Measurements from ENCODE around the gene PPP6R3.
"Not testable (repeated sequence)": the region's sequence is repeated elsewhere in the genome, so short reads cannot be mapped to it uniquely, and the experiment has no call there.

The PPP6R3 gene

DNA sequence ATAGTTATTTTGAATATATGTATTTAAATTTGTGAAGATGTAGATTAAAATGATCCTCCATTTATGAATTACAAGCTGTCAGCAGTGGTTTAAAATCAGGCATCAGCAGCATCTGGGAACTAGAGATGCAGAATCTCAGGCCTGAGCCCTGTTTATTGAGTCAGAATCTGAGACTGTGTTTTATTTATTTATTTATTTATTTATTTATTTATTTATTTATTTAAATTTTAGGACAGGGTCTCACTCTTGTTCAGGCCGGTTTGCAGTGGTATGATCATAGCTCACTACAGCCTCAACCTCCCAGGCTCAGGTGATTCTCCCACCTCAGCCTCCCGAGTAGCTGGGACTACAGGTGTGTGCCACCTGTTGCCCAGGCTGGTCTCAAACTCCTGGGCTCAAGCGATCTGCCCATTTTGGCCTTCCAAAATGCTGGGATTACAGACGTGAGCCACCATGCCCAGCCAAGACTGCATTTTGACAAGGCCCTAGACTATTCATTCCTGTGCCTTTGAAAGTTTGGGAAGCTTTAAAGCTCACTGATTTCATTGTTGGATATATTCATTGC is 70.7 kb downstream of the PPP6R3 start:
- DNase-seq = no peak

DNA sequence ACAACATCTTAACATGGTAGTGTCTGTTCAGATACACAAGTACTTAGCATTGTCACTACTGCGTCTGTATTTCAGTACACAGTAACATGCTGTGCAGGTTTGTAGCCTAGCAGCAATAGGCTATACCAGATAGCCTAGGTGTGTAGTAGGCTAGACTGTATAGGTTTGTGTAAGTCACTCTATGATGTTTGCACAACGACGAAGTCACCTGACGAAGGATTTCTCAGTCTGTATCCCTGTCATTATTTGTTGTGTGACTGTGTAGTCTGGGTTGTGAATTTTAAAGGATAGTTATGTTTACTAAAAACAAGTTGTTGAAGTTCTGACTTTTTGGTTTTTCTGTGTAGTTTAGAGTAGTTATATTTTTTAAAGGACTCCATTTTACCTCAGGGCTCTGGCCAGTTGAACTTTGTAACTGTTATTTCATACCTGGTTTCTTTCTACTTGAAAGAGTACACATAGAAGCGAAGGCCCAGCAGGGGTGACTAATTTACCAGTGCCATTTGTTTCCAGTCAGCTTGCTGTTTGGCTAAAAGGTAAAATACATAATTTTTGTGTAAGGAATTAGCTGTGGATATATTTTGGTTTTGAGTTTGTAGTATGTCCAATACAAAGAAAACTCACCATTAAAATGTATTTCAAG is 72.3 kb downstream of the PPP6R3 start:
- no peak for DNase-seq

DNA sequence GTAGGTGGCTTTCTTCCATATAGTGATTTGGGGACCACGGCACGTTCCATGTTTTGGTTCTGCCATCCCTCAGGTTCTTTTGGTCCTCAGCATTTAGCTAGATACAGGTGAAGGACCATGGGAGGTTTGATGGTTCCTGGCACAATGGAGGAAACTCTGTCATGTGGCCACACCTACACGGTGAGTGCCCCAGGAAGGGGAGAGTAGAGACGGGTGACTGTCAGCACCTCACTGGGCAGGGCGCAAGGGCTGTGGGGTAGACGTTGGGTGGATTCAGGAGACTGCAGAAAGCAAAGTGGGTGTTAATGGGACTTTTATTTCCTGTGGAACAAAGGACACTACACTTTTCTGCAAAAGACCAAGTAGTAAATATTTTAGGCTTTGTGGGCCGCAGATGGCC is 73.4 kb downstream of the PPP6R3 start:
- no peak for DNase-seq

DNA sequence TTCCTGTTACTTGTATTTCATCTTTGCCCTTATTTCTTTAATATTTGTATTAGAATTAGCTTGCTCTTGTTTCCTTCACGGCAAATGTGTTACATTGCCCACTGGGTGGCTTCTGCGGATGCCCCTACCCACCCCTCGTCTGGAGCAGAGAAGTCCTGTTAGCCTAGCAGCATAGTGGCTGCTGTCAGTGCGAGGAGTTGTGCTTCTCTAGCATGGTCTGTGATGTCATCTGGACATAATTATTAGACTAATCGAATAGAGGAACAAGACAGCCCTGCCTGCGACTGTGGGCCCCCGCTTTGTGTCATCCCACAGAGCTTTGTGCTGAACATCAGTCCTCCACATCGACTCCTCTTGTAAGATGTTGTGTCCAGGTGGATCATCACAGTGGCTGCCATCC is 74.5 kb downstream of the PPP6R3 start:
- DNase-seq = no peak

DNA sequence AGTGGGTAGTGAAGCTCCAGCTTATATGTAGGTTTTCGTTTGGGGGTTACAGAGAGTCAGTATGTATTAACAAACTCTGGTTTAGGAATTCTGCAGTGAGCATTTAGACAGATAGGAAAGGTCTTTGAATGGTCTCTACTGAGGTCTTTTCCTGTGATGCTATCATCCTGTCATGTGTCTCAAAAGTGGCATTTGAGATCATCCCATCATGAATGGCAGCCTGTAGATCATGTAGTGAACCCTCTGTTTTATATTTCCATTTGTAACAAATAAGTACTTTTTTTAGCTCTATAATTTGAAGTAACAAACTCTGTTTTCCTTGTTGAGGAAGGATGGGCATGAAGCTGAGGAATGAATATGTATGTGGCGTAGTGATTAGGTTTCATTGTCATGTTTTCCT is 76.2 kb downstream of the PPP6R3 start:
- no peak for DNase-seq

DNA sequence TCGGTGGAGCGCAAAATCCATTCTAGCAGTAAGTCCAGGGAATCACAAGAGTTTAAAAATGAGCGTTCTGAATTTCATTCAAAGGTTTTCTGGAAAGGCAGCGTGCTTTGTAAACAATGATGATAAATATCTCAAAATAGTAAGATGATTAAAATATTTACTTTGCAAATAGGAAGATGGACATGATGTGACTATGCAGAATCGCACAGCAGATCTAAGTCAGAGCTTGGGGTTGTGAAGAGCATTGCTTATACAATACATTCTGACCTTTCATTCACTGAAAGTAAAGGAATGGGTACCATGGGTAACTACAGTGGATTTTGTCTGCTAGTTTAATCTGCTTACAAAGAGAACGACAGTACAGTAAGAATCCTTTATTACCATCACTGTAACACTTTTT is 77.5 kb downstream of the PPP6R3 start:
- no peak for DNase-seq

DNA sequence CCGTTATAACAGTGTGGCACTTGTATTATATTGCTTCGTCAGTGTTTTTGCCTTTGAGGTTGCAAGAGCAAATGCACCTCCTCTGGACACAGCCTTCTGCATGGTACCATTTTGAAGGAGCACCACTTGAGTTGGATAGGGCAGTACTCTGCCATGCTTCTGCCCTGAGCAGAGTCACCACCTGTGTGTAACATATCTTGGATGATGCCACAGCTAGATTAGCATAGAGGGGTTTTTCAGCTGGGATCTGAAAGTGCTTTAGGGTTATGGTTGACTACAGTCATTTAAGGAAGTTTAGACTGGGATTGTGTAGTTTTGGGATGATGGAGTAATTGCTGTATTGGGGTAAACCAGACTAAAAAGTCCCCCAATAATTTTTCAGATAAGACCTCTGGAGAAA is 78.8 kb downstream of the PPP6R3 start:
- DNase-seq = no peak

DNA sequence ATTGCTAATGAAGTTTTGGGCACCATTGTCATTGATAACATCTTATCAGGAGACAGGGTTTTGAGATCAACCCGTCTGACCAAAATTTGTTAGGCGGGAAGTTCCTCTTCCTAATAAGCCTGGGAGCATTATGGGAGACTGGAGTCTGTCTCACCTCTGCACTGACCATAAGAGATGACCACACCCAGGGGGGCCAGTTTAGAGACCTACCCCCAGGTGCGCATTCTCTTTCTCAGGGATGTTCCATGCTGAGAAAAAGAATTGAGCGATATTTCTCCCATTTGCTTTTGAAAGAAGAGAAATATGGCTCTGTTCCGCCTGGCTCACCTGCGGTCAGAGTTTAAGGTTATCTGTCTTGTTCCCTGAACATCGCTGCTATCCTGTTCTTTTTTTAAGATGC is 80.0 kb downstream of the PPP6R3 start:
- not testable (repeated sequence) for DNase-seq

DNA sequence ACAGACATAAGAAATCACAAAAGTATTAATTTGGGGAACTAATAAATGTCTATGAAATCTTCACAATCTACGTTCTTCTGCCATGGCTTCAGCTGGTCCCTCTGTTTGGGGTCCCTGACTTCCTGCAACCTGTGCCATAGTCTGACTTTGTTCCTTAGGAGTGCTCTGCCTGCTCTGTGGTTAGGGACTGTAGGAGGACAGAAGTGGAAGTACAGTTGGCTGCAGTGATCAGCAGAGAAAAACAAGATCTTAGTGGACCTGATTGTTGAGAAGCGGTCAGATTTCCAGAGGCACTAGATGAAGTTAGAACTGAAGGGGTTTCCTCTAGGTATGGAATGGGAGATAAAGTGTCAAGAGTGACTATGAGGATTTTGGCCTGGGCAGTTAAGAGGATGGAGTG is 80.6 kb downstream of the PPP6R3 start:
- no peak for DNase-seq

DNA sequence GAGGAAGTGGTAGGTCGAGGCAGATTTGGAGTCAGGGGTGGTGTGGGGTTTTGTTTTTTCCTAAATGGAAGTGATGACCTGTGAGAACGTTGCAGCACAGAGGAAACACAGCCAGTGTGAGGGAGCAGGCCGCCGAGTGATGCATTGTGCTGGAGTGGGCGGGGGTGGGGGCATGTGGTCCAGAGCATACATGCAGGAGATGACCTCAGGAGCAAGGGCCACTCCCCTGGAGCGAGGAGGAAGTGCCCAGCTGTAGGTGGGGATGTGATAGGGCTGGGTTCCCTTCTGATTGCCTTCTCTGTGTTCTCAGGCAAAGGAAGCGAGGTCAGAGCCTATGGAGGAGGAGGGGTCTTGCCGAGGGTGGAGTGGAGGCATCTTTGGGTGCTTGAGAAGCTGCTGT is 81.4 kb downstream of the PPP6R3 start:
- no peak for DNase-seq

DNA sequence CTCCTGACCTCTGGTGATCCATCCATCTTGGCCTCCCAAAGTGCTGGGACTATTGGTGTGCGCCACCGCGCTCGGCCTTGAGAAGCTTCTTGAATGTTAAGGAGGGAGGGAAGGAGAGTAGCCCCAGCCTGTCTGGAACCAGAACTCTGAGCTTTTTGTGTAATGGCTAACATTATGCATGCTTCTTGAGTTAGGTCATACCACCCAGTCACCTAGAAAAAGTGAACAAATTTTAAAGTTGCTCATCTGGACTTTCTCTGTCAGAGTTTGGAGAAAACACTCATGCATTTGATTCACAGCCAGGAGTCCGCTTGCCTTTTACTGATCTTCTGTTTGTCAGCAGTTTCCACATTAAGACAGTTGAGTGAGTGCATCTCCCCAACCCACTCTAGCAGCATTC is 82.1 kb downstream of the PPP6R3 start:
- no peak for DNase-seq

DNA sequence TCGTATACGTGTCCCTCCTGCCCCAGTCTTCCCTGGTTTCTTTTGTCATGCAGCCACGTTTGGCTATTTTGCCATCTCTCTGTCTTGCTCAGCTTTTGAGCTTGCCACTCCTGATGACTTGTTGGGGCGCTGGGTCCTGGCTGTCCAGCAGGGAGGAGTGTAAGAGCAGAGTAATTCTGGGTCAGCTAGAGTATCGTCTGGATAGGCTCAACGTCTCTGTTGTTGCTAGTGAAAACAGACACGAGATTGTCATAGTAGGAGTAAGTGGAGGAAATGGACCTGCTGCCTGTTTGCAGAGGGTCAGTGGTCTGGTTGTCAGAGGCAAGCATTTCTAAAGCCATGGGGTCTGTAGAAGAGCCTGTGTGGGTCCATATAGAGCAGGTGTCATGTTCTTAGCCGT is 83.0 kb downstream of the PPP6R3 start:
- DNase-seq = no peak

DNA sequence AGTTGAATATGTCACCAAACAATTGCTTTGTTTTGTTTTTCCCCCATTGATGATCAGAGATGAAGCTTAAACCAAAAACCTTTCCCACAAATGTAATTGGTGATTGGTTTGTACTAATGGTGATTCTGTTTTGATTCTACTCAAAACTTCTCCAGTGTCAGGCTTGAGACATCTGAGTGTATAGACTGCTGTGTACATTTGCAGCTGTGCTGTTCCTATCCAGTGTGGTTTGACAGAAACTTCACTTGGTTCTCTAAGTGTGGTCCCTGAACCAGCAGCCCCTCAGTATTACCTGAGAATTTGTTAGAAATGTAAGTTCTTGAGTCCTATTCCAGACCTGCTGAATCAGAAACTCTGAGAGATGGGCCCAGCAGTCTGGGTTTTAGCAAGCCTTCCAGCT is 84.8 kb downstream of the PPP6R3 start:
- no peak for DNase-seq

DNA sequence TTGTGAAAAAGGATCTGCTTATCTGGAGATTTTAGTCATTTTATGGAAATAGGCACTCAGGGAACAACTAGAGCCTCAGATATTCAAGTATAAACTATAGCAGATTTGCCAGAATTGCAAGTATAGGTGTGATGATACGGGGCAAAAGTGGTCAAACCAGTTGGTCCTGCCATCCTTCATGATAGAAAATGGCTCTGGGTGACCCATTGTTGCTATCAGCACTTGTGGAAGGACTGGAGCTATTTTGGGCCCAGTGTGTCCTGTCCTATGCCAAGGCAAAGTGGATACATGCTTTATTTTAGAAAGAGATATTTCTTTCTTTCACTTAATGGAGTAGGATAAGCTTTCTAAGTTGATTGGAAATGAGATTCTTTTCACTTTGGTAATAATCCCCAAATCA is 85.2 kb downstream of the PPP6R3 start:
- DNase-seq = no peak

DNA sequence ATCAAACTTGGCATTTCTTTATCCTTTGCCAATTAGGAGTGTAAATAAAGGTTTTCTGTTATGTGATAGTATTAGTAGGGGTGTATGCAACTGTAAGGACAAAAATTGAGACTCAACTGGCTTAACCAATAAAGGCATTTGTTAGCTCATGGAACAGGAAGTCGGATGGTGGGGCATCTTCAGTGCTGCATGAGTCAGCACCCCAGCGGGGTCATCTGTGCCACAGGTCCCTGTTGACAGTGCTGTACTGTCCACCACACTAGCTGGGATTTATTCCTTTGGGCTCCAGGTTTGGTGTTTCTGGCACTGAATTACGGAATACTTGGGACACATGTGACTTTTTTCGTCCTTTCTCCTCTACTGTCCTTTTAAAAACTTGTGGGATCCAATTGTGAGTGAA is 86.0 kb downstream of the PPP6R3 start:
- no peak for DNase-seq

DNA sequence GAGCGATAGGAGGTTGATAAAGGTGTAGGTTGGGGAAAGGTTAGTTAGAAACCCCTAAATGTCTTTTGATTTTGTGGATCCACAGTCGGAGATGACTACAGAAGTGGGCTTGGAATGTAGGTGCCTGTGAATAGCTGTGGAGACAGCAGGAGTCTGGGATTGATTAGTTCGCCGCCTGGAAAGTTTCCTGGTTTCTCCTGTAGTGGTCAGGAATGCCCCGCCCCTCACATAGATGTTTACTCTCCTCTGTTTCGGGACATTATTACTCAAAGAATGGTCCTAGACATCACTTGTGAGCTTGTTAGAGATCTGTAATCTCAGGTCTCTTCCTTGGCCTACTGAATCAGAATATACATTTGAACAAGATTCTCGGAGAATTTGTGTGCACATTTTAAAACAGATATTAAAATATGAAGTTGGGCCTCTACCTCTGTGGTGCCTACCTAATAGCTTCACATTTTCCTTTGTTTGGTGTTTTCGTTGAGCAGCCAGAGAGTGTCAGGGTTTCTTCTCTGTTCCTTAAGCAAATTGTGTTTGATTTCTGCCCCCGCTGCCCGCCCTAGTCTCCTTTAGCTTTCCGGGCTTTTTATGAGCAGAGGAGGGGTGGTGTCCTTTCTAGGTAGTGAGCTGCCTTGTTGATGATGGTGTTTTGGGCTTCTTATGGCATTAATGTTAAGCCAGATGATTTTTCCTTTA is 89.4 kb downstream of the PPP6R3 start:
- no peak for DNase-seq

DNA sequence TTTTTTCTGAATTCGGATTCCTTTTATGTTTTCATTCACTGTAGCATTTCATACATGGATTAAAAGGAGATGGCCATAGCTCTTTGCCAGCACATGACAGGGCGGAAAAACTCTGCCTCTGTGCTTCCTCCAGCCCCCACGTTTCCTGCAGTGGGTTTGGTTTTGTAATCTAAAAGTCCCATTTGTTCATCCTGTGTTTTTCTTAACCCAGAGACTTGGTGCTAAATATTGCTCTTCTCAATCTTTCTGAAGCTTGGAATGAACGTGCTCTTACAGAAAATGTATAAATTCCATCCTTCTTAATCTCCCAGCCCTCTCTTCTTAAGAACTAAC is 89.9 kb downstream of the PPP6R3 start:
- no peak for DNase-seq

DNA sequence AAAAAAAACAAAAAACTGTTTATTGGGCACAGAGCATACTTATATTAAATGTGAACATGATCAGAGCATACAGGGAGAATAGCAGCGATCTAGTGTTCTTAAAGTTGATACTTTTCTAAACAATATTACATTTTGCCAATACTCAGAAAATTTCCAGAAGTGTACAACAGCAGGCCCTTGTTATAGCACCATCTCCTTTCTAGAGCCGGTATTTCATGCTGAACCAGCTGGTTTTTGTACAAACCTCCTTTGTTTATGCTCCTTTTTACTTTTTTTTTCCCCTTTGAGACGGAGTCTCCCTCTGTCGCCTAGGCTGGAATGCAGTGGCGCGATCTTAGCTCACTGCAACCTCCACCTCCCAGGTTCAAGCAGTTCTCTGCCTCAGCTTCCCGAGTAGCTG is 90.7 kb downstream of the PPP6R3 start:
- DNase-seq = no peak

DNA sequence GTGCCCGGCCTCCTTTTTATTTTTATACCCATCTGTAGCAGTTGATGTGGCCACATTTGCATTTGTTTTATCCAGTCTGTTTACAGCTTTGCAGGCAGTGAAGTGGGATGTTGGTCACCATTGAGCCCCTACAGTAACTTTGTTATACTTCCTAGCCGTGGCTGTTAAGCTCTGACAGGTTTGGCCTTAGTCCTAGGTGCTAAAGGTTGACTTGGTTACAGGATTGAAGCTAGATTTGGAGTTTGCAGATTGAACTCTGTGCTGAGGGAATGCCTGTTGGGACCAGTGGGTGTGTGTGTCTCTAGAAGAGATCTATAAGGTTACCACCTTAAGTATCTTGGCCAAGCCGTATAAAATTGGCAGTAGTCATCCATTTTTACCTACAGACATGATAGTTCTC is 91.2 kb downstream of the PPP6R3 start:
- no peak for DNase-seq

DNA sequence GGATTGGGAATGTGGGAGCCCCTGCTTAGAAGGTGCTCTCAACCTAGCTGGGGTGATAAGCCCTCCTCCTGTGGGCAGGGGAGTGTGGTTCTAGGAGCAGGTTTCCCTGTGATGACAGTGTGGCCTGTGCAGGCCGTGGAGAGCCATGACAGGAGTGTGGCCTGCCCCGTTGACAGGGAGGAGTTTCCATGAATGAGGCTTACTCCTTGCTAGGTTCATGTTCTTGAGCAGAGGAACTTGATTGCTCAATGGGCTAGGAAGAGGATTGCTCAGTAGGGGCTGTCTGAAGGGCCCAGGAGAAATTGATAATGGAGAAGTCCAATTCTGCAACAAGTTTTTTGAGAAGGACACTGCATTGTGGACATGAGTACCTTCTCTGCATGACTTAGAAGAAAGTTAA is 92.0 kb downstream of the PPP6R3 start:
- DNase-seq = no peak

DNA sequence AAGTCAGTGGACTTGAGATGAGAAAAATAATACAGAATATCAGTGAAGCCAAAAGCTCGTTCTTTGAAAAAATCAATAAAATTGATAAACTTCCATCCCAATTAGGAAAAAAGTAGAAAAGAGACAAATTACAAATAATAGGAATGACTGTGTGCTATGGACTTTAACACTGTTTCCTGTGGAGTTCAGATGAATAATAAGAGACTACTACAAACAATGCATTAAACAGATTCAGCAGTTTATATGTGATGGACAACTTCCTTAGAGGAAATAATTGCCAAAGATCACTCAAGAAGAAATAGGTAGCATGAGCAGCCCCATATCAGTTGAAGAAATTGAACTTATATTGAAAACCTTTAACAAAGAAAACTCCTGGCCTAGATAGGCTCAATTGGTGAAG is 99.7 kb downstream of the PPP6R3 start:
- no peak for DNase-seq

DNA sequence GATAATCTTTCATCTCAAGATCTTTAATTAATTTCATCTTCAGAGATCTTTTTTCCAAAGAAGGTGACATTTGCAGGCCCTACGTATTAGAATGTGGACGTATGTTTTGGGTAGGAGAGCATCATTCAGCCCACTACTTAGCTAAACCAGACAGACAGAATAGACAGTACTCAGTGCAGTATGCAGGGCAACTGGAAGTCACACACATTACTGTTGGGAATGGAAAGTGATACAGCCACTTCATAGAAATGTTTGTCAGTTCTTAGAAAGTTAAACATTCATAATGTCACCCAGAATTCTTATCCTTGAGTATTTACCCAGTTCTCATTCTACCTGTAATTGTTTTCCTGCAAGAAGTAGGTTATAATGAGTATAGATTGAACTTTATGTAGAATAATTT is 102.9 kb downstream of the PPP6R3 start:
- DNase-seq = no peak

DNA sequence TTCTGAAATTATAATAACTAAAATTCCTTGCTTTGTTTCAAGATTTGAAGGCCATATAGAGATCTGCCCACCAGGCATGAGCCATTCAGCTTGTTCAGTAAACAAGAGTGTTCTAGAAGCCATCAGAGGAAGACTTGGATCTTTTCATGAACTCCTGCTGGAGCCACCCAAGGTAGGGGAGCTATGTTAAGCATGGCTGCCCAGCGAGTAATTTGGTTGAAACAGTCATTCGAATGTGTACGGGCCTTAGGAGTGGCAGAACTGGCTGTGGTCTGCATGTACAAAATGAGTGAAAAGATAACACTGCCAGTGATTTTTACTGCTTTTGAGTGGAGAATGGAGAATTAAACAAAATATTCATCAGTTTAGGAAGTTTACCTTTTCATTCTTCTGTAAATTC is 103.7 kb downstream of the PPP6R3 start:
- DNase-seq = no peak

DNA sequence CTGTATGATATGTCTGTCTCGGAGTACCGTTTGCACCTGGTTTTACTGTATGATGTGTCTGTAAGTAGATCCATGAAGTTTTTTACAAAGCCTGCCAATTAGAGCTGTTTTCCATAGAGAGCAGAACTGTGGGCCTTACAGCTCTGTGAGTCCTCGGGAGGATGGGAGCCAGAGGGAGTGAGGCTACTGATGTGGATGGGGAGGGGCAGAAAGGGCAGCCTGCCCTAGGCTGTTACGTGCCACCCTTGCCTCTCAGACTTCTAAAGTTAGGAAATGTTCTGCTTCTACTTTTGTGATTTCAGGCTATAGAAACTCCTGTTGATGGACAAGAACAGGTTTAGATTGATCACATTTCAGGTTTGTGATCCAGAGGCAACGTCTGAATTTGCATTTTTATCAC is 105.2 kb downstream of the PPP6R3 start:
- DNase-seq = no peak

DNA sequence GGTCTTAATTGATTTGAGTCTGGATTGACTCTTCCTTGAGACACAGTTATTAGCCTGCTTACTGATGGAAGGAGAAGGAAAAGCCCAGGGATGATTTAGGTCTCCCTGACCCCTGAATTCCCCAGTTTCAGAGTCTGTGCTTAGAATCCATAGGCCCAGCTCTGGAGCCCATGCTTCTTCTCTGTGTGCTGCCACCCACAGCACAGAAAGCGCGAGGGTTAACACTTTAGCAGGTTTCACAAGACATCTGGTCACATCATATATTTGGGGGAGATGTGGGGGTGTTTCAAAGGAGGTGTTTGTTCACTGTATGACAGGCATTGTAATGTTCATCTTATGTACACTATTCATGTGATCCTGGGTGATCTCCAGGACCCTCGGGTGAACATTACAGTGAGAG is 107.0 kb downstream of the PPP6R3 start:
- no peak for DNase-seq

Measured in NCI-H446 treated with DMSO at 0.1 percent for 48 hours (cell line).